HG02885 (cell line): ENCODE measurements around the gene MARCHF3.

Experiments used
- ATAC-seq: cut with Tn5 transposase; IDR thresholded peaks from one replicate; pipeline ENCODE4 v1.9.1; 2021; ENCODE audit warnings: mild to moderate bottlenecking; ENCODE audit not compliant: unreplicated experiment, poor library complexity

Gene MARCHF3

DNA sequence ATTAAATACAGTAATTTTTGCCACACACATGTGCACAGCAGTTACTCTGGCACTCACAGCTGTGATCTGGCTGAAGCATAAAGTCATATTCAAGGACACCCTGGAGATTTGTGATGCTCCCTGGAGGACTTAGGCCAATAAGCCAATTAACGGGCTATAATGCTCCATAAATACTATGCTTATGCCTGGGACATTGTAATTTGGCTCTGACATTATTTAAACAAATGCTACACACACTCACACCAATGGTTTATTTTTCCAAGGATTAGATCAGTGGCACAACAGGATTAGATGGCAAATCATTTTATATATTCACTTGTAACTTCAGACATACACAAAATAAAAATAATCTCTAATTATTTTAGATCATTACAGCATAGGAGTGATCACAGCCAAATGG lies 142.2 kb downstream of the MARCHF3 start:
- ATAC-seq: no peak

DNA sequence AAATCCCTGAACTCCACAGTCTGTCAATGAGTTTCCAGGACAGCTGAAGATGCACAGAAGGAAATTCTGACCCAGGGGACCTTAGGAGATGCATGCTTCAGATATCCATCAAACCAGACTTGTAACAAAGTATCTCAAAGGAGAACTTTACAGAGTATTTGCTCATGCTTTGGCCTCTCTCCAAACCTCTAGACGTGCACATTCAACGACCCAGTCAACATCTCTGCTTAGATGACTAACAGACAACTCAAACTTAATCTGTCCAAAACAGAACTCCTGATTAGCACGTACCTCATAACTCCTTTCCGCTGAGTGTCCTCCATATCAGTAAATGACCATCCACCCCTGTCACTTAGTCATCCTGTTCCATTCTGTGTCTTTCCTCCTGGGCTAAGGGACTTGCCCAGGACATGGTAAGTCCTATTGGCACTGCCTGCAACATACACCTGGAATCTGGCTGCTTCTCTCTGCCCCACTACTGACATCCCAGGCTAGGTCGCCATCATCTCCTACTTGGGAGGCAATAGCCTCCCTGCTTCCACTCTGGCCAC lies 146.0 kb downstream of the MARCHF3 start:
- ATAC-seq: no peak

DNA sequence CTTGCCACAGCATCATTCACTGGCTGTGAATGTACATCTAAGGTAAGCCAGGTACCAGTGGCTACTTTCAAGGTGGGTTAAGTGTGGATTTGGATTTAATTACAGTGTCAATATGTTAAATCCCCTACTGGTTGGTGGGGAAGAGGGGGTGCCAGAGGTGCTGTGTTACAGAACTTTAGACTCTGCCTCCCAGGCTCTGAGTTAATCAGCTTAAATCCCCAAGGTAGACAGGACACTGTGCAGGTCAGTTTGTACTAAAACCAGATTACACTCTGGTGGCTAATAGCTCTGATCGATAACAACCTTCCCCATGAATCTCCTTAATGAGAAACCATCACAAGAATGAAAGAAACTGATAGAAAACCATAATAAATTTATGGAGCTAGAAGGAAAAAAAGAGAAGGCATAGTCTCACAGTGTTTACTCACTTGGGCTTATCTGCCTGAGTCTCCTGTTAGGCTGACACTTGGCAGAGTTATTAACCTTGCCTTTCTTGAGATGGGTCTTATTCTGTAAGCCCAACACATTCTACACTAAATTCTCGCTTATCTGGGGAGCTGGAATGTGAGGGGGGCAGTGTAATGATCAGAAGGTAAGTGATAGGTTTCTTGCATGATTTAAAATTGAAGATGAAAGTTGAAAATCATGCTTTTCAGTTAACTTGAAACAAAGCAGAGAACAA lies 146.7 kb downstream of the MARCHF3 start:
- no peak for ATAC-seq

DNA sequence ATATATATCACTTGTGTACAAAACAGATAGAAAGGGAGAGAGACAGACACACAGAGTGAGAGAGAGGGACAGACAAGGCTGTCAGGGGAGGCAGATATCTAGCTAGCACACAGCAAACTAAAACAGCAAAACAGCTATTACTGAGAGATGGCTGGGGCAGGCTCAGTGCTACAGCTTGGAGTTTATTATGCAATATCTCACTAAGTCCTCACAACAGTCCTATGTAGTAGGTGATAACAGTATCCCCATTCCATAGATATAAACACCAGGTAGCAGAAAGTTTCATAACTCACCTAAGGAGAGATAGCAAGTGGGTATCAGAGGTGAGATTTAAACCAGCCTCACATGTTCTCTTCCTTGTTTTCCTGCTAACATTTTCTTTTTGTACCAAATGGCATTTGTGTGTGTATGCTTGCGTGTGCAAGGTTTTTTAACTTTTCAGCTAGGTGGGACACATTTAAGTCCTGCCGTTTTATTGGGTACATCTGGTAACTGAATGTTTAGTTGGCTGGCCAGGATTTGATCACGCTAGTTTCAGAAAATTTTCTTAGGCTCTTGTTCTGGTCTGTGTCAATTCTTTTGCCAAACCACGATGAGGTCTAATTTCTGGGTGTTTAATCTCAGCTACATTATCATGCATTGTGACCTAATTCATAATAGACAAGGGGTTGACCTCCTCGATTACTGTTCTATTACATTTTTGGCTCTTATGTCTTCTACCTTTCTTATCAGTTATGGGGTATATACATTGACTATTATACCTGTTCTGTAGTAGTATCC lies 148.3 kb downstream of the MARCHF3 start:
- no peak for ATAC-seq

DNA sequence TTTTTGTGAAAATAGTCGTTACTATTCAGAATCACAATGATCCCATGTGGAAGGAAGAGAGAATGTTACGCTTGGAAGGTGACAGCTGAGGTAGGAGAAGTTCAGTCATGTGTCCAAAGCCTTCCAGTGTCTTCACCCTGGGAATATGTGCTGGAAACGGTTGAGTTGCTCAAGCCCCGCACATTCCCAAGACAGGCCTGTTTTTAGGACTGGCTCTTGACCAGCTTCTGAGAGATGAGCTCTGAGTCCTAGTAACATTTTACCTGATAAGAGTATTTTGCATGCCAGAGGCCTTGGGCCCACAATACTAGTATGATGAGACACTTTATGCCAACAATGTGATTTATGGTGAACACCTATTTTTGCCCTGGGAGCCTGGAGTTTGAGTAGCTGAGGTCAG lies 151.7 kb downstream of the MARCHF3 start:
- no peak for ATAC-seq

DNA sequence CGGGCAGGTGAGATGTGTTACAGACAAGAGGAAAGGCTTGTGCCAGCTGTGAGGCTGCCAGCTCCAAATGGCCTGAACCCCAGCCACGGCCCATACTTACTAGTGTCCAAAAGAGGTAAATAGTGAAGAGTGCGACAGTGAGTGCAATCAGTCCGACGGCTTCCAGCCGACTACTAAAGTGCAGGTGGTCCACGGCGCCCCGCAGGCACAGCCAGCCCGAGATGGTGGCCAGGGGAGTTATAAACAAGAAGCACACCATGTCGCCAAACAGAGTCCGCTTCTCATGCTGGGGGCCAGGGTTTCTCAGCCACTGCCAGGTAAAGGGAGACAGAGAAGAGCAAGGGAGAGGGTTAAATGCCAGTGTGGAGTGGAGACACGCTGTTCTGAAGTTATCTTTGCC lies 152.3 kb downstream of the MARCHF3 start:
- no peak for ATAC-seq

DNA sequence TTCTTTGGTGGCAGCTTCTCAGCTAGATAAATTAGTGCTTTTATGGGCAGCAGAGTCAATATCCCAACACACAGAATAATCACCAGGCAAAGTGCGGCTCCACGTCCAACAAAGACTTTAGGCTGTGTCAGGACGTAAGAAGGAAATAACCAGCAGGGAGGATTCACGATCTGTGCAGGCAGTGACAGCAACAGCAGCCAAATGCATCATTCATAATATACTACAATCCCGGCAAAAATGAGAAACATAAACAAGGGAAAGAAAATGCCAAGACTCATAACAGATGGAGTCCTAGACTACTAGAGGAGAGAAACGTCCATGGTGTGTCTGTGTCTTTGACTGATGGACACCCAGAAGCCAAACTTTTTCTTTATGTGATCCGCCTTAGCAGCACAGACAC lies 152.8 kb downstream of the MARCHF3 start:
- ATAC-seq: no peak

DNA sequence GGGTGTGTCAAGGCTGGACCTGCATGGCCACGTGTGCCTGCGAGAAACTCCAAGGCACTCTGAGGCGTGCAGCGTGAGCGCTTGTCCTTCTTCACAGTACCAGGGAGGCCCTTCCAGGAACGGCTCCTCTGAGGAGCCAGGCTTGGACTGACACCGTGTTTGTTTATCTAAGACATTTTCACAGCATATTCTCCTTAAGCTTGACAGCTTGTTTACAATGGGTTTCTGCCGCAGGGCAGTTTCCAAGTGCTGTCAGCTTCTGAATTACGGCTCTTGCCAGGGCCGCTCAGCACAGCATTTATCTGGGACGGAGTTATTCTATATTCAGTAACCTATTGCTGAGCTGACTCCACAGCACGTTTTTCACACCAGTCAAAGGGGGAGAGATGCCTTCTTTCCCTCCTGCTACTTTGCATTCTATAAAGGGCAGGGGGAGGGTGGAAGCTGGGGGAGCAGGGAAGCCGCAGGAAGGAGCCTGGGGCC lies 155.0 kb downstream of the MARCHF3 start:
- ATAC-seq: no peak

DNA sequence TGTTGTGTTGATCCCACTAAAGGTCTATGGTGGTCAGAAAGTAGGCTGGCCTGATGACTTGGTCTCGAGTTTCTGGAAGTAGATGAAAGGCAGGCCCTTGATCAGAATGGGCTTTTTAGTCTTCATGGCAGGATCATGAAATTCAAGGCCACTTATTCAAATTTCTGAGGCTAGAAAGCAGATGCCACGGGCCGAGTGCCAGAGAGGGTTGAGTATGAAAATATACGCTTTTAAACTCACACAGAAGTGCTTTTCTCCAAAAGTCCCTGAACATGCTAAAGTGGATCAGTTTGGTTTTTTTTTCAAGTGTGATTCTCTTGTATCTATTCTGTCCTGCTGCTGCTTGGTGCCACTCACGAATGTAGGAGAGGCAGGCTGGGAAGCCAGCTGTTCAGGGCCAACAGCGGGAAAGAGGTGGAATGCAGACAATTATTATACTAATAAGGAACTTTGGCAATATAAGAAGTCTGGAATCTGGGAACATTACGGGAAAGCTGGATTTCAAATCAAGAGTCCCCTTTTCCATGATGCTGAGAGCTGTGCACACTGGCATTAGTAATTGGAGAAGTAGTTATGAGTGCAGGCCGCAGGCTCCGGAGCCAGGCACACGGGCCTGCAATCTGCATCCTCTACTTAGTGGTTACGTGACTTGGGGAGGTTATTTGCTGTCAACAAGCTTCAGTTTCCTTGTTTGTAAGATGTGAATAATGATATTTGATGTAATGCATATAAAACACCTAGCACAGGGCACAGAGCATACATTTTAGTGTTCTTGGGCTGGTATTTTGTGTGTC lies 157.6 kb downstream of the MARCHF3 start:
- ATAC-seq: no peak

DNA sequence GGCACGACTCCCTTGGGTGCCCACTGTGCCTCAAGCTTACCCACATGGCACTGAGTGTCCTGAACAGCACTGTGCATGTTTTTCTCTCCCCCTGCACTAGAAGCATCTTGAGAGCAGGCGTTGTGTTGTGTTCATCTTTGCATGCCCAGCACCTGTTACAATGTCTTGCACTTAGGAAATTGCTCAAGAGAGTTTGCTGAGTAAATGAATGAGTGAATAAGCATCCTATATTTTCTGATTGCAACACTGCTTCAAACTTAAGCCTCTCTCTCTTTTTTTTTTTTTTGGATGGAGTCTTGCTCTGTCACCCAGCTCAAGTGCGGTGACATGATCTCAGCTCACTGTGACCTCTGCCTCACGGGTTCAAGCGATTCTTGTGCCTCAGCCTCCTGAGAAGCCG lies 158.9 kb downstream of the MARCHF3 start:
- ATAC-seq: no peak

DNA sequence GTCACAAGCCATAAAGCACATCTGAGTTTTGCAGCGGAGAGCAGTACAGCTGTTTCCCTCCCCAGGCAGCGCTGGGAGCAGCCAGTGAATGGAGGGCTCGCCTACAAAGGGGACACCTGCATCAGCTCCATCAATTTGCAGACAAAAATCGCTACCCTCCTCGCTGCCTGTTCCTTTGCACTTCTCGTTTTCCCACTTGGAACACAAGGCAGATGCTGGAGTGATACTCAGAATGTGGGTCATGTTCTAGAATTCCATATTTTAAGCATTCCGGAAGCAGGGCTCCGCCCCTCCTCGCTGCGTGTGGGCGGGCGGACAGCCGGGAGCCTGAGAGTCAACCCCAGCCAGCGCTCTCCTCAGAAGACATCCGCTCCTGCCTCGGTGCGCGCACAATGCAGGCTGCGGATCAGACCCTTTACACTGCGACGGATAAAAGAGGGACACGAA lies 161.3 kb downstream of the MARCHF3 start:
- ATAC-seq: no peak

DNA sequence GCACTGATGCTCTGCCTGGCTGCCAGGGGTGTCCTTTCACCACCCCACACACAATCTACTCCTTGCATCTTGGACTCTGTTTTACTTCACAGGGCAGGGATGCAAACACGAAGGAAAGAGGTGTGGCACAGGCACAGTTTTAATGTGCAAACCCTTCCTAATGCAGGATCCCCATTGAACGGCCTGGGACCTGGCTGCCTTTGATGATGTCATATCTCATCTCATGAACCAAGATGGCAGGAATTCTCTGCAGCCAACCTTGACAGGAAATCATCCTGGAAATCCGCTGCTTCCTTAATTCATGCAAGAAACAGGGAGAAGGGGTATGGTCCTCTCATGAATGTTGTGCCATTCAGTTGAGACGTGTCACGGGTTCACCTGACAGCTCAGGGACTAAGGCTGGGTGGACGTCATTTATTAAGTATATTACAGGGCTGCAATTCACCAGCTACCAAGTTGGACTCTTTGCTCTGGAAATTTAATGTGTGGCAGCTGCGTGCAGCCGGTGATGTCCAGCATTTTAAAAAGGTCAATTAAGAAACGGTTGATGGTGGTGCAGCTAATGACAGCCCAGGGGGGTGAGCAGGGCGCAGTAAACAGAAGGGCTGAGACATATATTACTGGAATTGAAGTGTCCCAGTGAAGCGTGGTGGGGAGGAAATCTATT lies 161.9 kb downstream of the MARCHF3 start:
- no peak for ATAC-seq

DNA sequence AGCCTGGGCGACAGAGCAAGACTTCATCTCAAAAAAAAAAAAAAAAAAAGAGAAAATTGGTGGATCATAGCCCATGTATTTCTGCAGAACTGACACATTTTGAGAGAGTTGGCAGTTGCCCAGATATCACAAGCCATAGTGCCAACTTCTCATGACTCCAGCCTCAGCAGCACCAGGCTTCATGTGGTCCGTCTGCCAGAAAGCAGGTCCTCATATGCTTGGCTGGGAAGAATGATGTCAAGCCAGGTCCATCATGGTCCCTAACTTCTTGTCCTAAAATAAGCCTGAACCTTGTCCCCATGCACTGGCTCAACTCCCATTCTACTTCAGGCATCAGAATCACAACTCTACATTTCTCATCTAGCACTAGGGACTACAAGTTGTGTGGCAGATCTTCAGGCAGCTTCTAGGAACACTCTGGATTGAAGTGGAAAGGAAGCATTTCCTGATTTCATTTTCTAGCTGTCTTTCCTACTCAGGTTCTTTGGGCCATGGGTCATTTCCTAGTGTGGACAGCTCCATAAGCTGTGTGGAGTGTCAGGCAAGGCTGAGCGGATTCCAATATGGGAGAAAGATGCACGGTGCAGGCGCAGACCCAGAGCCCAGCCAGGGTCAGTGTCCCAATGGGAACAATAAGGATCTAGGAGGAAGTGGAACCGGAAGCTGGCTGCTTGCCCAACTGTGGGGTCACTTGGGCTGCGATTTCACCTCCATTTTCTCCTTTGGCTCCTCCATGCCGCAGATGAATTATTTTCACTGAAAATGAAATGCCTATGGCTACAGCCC lies 163.3 kb downstream of the MARCHF3 start:
- no peak for ATAC-seq

DNA sequence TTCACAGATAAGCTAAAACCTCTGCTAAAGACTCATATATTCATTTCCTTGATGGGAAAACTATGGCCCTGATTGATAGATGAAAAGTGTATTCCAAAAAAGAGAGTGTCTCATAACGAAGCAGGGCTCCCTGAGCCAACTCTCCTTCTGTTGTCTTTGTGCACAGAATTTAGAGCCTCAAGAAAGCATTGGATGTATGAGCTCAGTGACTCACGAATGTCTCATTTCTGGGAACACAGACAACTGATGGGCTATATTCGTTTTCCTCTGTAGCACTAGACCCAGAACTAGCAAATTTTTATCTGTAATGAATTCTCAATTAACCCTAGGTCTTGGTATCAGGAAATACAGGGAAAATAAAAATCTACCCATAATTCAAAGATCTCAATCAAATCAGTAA lies 165.1 kb downstream of the MARCHF3 start:
- ATAC-seq: no peak

DNA sequence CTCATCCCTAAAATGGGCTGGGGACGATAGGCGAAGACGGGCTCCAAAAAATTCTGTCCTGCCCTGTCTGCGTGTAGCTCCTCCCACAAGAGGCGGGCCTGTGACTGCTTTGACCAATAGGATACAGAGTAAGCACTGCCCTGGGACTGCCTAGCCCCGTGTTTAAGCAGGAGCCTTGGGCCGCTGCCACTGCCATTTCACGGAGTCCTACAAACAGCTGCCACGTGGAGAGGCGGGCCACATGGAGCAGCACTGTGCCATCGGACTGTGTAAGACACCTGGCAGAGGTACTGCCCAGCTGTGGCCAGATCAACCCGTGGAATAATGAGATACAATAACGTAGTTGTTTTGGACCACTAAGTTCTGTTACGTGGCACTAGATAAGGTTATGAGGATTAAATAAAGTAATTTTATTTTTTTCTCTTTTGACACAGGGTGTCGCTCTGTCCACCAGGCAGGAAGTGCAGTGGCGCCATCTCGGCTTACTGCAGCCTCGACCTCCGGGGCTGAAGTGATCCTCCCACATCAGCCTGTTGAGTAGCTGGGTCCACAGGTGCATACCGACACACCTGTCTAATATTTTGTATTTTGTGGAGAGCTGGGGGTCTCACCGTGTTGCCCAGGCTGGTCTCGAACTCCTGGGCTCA lies 166.2 kb downstream of the MARCHF3 start:
- no peak for ATAC-seq

DNA sequence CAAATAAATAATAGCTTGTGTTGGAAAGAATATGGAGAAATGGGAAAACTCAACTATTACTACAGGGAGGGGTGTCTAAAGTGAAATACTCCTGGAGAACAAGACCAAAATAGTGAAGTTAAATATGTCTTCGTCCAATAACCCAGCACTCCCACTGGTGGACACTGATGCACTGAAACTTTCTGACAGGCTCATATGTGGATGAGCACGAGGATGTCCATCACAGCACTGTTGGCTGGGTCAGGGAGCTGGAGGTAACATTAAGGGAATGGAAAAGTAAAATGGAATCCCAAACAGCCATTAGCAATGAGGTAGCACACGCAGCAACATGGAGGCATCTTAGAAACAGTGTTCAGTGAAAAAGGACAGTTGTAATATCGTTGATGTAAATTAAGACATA lies 167.0 kb downstream of the MARCHF3 start:
- no peak for ATAC-seq

DNA sequence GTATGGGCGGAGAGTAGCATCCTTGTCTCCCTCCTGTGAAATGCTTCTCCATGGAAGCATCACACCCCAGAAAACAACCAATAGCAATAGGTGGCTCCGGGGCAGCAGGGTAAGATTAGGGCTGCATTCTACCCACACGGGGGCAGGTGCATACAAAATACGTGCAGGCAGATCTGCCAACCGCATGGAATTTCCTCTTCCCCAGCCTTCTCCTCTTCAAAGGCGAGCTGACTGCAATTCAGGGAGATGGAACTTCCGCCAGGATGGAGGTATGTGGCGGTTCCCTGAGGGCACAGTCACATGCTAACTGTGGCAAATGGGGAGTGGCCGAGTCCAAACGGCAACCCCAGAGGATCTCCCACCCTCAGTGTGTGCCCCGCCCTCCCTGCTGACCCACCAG lies 171.9 kb downstream of the MARCHF3 start:
- no peak for ATAC-seq

DNA sequence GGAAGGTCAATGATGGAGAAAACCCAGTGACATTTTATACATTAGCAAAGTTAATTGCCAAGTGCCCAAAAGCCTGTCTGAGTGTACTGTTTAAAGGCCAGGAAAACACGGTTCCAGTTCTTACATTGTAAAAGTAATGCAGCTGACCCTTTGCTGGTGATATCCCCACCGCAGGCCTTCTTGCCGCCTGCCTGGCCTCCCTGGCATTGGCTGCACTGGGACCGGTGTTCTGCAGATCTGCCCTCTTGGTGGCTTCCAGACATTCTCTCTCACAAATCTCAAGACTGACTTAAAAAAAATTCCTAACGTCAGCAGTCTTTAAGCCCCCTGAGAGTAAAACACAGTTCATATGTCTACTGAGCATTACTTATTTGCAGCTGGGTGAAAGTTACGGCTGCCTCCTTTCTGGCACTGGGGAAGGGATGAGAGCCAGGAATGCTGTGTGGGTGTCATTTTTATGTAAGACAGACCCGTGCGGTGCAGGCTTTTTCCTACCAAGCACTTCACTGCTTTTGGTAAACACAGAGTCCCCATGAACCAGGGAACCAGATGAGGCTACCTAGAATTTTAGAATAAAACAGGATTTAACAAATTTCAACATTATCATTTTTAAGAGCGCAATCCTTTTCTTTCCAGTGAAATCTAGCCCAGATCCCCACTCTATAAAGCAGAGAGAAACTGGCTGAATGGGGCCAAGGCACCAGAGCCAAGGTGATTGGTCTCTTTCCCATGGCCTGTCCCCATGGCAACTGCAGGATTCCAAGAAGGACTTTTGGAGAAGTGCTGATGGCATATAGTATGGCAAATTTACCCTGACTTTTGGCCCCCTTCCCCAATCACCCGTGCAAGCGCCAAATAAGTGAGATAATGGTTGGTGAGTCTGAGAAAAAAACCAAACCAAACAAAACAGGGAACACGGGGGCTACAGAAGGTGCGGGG lies 172.6 kb downstream of the MARCHF3 start:
- ATAC-seq: no peak
